ENCODE results near the gene MFSD1.

DNA sequence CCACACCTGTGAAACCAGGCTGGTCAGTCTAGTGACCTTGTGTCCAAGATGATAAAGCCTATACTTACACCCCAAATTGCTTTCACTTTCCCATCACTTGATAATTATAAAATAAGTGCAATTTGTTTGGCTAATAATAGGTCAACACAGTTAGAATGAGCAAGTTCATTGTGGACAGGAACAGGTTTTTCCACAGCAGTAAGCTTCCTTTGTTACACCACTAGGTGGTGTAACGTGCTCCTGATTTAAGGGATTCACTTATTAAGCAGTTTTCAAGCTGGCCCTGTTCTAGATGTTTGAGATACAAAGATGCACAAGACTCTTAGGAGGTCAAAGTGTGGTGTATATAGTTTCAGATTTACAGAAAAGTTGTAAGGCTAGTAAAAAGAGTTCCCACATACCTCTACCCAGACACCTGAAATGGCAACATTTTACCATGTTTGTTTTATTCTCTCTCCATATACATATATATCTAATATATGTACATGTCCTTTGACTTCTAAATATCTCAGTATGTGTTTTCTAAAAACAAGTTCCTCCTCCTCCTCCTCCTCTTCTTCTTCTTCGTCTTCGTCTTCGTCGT is 6.8 kb upstream of the MFSD1 start:
- no peak for TF ChIP-seq ASH2L (IDR thresholded peaks at IDR 0.05; ENCODE audit: insufficient read length, low read depth, low read length)
- TF ChIP-seq MTA3 (CRISPR knock-in tag; IDR thresholded peaks at IDR 0.05), result no peak
- no peak for TF ChIP-seq FOXO1 (CRISPR knock-in tag; IDR thresholded peaks at IDR 0.05)

Data from HepG2 (cell line).